IMR-90 (cell line): ENCODE results near the gene DNAAF6.

Experiments
- FOS ChIP-seq: fragments of 150-350 bp; IDR thresholded peaks from 2 replicates; pipeline ENCODE4 v1.6.1; 2016; ENCODE audit warnings: low read depth, low read length
- MAFK ChIP-seq: IDR thresholded peaks from 2 replicates; pipeline ENCODE4 v1.6.1; 2012; ENCODE audit warnings: low read depth, low read length, improper control_type of control experiment
- MAZ ChIP-seq: IDR thresholded peaks from 2 replicates; pipeline ENCODE4 v1.6.1; 2012; ENCODE audit warnings: low read depth, mild to moderate bottlenecking, low read length, improper control_type of control experiment, moderate library complexity, borderline replicate concordance
- POLR2A ChIP-seq: IDR thresholded peaks from 2 replicates; pipeline ENCODE4 v1.6.1; 2012; ENCODE audit warnings: mild to moderate bottlenecking, low read depth, low read length
- SMC3 ChIP-seq: fragments of 150-350 bp; IDR thresholded peaks from 2 replicates; pipeline ENCODE4 v1.6.1; 2016; ENCODE audit warnings: low read depth, mild to moderate bottlenecking, antibody characterized with exemption, low read length, moderate library complexity
- TF ChIP-seq, protein P1 (sequence below): conservative IDR thresholded peaks from 2 replicates; pipeline ENCODE4 v1.5.1; 2012; ENCODE audit warnings: mild to moderate bottlenecking, low read depth, low read length, improper control_type of control experiment

DNA sequence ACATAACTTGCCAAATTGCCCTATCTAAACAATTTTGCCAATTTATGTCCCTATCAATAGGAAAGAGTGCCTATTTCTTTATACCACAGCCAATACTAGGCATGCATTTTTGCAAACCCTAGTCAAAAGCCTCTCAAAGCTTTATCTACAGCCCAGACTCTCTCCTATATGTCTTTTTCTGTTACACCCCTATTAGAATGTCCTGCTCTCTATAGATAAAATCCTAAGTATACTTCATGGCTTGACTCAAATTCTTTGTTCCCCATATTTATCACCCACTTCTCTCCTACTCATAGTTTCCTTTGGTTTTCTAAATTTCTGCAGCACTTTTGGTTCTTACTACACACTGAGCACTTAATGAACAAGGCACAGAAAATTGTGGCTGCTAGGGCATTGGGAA, 38.2 kb upstream of the DNAAF6 start:
- TF ChIP-seq, protein P1, sequence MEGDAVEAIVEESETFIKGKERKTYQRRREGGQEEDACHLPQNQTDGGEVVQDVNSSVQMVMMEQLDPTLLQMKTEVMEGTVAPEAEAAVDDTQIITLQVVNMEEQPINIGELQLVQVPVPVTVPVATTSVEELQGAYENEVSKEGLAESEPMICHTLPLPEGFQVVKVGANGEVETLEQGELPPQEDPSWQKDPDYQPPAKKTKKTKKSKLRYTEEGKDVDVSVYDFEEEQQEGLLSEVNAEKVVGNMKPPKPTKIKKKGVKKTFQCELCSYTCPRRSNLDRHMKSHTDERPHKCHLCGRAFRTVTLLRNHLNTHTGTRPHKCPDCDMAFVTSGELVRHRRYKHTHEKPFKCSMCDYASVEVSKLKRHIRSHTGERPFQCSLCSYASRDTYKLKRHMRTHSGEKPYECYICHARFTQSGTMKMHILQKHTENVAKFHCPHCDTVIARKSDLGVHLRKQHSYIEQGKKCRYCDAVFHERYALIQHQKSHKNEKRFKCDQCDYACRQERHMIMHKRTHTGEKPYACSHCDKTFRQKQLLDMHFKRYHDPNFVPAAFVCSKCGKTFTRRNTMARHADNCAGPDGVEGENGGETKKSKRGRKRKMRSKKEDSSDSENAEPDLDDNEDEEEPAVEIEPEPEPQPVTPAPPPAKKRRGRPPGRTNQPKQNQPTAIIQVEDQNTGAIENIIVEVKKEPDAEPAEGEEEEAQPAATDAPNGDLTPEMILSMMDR: no peak
- TF ChIP-seq FOS (no peak), SMC3 (no peak), POLR2A (no peak), MAFK (no peak), MAZ (no peak)
